Large intestine (tissue), 3 donors: ENCODE data around the gene FZR1. TPM values are rescaled to one million over a fixed set of nuclear protein-coding genes. Genes with fewer than 3 reads are reported as not detected.

Experiments
- DNase-seq, 2 donors: peaks; one replicate each; pipeline versions ENCODE4 v3.0.0 to v3.0.0-alpha.2; 2013
- H3K27ac ChIP-seq: one replicate; pipeline ENCODE4 v1.5.1; 2013; ENCODE audit warnings: low read length
- H3K27me3 ChIP-seq: 2 replicates; pipeline ENCODE4 v1.6.1; 2013; ENCODE audit warnings: low read length; ENCODE audit not compliant: control insufficient read depth, insufficient read depth
- H3K36me3 ChIP-seq: 2 replicates; pipeline ENCODE4 v1.6.1; 2013; ENCODE audit warnings: low read length; ENCODE audit not compliant: control insufficient read depth, insufficient read depth
- H3K4me1 ChIP-seq: one replicate; pipeline ENCODE4 v1.6.1; 2013; ENCODE audit warnings: low read length; ENCODE audit not compliant: control insufficient read depth, insufficient read depth
- H3K4me3 ChIP-seq: one replicate; pipeline ENCODE4 v1.5.1; 2013; ENCODE audit warnings: low read length
- H3K9me3 ChIP-seq: one replicate; pipeline ENCODE4 v1.6.1; 2013; ENCODE audit warnings: mild to moderate bottlenecking, low read depth, low read length, moderate library complexity; ENCODE audit not compliant: control insufficient read depth
- WGBS: methylation state at CpG from one replicate; pipeline ENCODE4 v1.1.5; 2013; ENCODE audit warnings: low lambda C conversion rate; ENCODE audit not compliant: insufficient coverage; 5-methylcytosine and 5-hydroxymethylcytosine counted together
- polyA plus RNA-seq: library from polyadenylated mRNA; unstranded; fragments of 120-200 nt; gene quantifications from one replicate; pipeline ENCODE4 v1.2.1, GENCODE V29; 2013

FZR1 gene
- polyA plus RNA-seq, 1 donor: 42.5 TPM

DNA sequence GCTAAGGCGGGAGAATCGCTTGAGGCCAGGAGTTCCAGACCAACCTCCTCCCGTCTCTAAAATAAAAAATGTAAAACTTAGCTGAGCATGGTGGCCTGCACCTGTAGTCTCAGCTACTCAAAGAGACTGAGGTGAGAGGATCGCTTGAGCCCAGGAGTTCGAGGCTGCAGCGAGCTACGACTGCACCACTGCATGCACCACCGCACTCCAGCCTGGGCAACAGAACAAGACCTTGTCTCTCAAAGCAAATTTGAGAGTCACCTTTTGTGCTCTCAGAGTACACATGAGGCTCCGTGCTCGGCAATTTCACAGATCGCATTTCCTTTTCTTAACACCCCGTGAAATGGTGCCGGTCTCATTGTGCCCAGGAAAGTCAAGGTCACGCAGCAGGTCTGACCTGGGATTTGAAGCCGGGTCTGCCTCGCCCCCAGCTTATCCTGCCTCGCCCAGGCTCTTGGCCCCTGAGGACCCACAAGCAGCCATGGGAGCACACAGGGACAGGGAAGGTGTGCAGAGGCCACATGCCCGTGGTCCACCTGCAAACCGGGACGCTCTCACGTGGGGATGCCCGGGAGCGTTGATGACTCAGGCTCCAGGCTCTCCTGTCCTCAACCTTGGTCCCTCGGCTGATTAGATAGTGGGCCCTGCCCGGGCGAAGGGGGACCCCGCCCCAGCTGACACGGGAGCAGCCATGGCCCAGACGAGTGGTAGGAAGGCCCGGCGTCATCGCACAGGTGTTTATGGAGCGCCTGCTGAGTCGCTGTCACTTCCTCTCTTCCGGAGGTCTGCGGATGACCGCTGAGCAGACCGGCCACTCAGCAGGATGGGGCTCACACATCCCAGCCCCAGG lies 24.6 kb upstream of the FZR1 start:
- peaks cover 7% of the 10 kb centered on the region for H3K36me3 ChIP-seq
- H3K4me3 ChIP-seq: no peak overlapping the region
- no CpG with 5 or more reads among the region's 38 CpGs for WGBS
- H3K4me1 ChIP-seq: peaks cover 30% of the 10 kb centered on the region
- H3K27ac ChIP-seq: peak overlapping the region; percentile 92
- peaks cover 5% of the 10 kb centered on the region for H3K27me3 ChIP-seq
- H3K9me3 ChIP-seq: peaks cover 10% of the 10 kb centered on the region
- peak; percentile 95 to 97 for DNase-seq

DNA sequence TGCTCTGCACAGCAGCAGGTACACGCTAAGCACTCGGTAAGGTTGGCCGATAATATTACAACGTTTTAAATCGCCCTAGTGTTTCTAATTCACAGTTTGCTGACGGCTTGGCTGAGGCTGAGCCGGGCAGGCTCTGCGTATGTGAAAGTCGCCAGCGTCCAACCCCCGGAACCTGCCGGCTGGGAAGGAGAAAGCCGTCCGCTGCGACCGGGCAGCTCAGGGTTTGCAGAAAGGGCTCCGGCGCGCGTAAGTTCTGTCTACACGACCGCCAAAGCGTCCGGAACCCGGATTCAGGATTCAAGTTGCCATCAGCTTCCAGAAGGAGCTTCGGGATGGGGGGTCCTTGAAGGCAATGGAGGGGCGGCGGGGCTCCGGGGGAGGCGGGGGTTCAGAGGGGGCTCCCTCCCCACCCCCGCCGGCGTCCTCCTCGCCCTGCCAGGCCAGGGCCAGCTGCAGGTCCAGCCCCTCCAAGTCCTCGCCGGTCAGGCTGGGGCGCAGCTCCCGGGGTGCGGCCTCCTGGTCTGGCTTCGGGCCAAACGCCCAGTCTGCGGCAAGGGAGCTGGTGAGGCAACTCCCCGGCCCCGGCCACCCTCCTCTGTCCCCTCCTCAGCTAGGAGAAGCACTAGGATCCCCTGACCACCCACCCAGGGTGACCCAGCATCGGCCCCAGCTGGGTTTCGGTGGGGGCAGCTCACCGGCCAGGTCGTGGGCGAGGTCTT lies 23.4 kb upstream of the FZR1 start:
- no peak for DNase-seq
- H3K27ac ChIP-seq: peak overlapping the region; percentile 92
- H3K9me3 ChIP-seq: peaks cover 8% of the 10 kb centered on the region
- no peak overlapping the region for H3K4me3 ChIP-seq
- WGBS: 96% methylated on average over 5 of the region's 49 CpGs
- H3K4me1 ChIP-seq: peaks cover 30% of the 10 kb centered on the region
- H3K36me3 ChIP-seq: peaks cover 2% of the 10 kb centered on the region
- peaks cover 5% of the 10 kb centered on the region for H3K27me3 ChIP-seq

DNA sequence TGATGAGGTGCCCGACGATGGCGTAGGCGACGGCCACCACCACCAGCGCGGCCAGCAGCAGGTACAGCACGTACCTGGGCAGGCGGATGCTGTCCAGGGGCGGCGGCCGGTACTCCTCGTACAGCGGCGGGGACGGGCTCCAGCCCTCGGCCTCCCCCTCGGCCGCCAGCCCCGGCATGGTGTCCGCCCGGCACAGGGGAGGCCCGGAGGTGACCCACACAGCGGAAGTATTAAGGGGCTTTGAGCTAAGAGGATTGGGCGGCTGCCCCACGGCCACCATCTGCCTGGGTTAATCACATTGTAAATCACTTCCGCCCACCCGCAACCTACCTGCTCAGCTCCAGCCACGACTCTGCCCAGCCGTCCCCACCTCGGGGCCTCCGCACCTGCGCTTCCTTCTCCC lies 22.9 kb upstream of the FZR1 start, which contains the start of gene SMIM44:
Gene SMIM44 (minus strand): TSS at position 216 of the 403 bp plus-strand sequence. CDS start 38 bp downstream, at position 178.
- Histone ChIP-seq H3K27ac (peak within 1 kb of the TSS; percentile 92), H3K4me1 (peaks cover 27% of the 10 kb centered on the region), H3K27me3 (peaks cover 5% of the 10 kb centered on the region), H3K4me3 (no peak within 1 kb of the TSS), H3K36me3 (no peaks in the 10 kb centered on the region), H3K9me3 (peaks cover 8% of the 10 kb centered on the region)
- WGBS: 79% methylated on average over 6 of the region's 33 CpGs
- no peak for DNase-seq

DNA sequence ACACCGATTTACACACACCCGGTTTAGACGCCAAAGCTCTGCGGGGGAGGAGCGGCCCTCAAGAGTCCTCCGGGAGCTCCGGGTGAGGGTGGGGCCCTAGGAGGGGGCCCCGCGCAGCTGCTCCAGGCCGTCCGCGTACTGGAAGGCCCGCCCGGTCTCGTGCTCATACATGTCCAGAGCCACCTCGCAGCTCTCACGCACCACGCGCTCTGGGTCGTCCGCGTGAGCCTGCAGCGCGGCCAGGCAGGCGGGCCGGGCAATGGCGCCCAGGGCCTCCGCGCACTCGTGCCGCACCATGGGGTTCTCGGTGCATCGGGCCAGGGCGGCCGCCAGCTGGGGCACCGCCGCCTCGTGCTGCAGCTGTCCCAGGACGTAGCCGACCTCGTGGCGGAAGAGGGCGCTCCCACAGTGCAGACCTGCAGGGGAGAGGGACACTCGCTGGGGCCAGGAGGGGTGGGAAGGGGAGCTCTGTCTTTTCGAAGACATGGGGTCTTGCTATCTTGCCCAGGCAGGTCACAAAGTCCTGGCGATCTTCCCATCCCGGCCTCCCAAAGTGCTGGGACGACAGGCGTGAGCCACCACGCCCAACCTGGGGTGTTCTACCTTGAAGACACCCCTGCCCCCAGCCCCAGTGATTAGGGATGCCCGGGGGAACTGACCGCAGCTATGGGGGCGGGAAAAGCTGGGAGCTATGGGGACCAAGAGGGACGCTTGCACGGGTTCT lies 14.6 kb upstream of the FZR1 start:
- WGBS: no CpG with 5 or more reads among the region's 55 CpGs
- H3K27me3 ChIP-seq: no peaks in the 10 kb centered on the region
- H3K4me1 ChIP-seq: no peaks in the 10 kb centered on the region
- H3K27ac ChIP-seq: no peak overlapping the region
- no peak overlapping the region for H3K4me3 ChIP-seq
- H3K9me3 ChIP-seq: no peaks in the 10 kb centered on the region
- no peak for DNase-seq
- peaks cover 33% of the 10 kb centered on the region for H3K36me3 ChIP-seq

DNA sequence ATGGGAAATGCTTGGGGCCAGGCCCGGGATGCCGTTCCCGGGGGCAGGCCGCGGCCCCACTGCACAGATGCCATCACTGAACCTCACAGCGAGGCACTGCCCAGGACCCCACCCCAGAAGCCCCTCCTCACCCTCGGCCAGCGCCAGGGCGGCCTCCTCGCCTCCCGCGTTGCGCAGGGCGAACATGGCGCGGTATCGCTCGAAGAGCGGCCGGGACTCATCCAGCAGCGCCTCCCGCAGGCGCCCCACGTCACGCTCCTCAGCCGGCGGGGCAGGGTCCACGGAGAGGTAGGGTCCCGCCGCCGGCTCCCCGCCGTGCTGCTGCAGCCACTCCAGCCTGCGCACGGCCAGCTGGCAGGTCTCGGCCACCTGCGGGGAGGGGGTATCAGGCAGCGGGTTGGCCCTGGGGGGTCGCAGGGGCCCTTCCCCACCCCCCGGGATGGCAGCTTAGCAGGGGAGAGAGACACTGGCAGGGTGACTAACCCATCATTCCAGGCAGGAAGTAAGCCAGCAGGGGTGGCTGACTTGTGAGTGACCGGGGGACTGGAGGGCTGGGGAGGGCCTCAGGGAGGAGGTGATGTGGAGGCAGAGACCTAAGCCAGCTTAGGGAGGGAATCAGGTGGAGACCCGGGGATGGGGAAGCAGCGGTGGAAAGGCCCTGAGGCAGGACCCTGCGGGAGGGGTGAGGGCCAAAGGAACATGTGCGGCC lies 13.8 kb upstream of the FZR1 start:
- WGBS: no CpG with 5 or more reads among the region's 45 CpGs
- Histone ChIP-seq H3K27me3 (no peaks in the 10 kb centered on the region), H3K9me3 (no peaks in the 10 kb centered on the region), H3K36me3 (peaks cover 38% of the 10 kb centered on the region), H3K4me3 (no peak overlapping the region), H3K4me1 (no peaks in the 10 kb centered on the region), H3K27ac (no peak overlapping the region)
- DNase-seq: no peak

DNA sequence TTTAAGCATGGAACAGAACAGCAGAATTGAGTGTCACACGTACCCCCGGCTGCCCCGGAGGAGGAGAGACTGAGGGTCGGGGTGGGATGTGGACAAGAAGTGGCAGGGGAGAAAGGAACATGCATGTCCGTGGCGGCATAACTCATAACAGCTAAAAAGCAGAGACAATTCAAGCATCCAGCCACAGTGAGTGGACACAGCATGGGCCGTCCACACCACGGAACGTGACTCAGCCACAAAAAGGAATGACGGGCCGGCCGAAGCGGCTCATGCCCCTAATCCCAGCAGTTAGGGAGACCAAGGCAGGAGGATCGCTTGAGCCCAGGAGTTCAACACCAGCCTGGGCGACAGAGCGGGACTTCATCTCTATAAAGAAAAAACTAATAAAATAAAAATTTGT lies 13.2 kb upstream of the FZR1 start:
- WGBS: no CpG with 5 or more reads among the region's 16 CpGs
- H3K9me3 ChIP-seq: no peaks in the 10 kb centered on the region
- H3K27ac ChIP-seq: no peak overlapping the region
- DNase-seq: no peak
- H3K36me3 ChIP-seq: peaks cover 41% of the 10 kb centered on the region
- no peaks in the 10 kb centered on the region for H3K4me1 ChIP-seq
- no peak overlapping the region for H3K4me3 ChIP-seq
- no peaks in the 10 kb centered on the region for H3K27me3 ChIP-seq

DNA sequence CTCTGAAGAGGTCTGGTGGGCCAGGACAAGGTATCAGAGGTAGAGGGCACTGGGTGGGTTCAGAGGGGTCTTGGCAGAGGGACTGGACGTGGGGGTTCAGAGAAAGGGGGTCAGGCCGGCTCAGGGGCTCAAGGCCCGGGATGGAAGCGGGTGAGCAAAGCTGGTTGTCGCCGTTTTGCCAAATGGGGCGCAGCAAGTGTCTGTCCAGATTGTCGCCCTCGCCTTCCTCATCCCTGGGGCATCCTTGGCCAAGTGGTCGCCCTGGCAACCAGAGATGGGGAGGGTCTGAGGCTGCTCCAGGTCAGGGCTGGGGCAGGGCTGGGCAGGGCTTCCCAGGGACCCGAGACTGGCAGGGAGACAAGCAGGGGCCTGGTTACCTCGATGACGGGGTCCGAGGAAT lies 12.5 kb upstream of the FZR1 start:
- H3K9me3 ChIP-seq: no peaks in the 10 kb centered on the region
- no peak for DNase-seq
- WGBS: no CpG with 5 or more reads among the region's 14 CpGs
- no peak overlapping the region for H3K4me3 ChIP-seq
- H3K27me3 ChIP-seq: no peaks in the 10 kb centered on the region
- H3K27ac ChIP-seq: no peak overlapping the region
- H3K36me3 ChIP-seq: peaks cover 43% of the 10 kb centered on the region
- H3K4me1 ChIP-seq: no peaks in the 10 kb centered on the region

DNA sequence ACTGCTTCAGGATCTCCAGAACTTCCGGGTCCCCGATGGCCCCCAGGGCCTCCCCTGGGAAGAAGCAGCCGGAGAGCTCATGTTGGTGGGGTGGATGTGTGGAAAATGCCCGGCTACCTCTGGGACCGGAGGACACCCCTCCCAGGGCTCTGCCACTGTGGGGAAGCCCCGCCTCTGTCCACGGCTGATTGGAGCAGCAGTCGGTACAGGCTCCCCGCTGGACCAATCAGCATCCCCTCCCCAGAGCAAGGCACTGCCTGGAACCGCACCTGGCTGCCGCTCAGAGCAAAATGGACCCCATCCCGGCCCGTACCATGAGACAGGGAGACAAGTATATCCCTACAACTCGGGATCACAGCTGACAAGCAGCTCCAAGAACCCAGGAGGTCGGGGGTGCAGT lies 12.1 kb upstream of the FZR1 start:
- Histone ChIP-seq H3K4me3 (no peak overlapping the region), H3K4me1 (no peaks in the 10 kb centered on the region), H3K9me3 (no peaks in the 10 kb centered on the region), H3K27me3 (no peaks in the 10 kb centered on the region), H3K36me3 (peaks cover 43% of the 10 kb centered on the region), H3K27ac (no peak overlapping the region)
- no peak for DNase-seq
- no CpG with 5 or more reads among the region's 15 CpGs for WGBS

DNA sequence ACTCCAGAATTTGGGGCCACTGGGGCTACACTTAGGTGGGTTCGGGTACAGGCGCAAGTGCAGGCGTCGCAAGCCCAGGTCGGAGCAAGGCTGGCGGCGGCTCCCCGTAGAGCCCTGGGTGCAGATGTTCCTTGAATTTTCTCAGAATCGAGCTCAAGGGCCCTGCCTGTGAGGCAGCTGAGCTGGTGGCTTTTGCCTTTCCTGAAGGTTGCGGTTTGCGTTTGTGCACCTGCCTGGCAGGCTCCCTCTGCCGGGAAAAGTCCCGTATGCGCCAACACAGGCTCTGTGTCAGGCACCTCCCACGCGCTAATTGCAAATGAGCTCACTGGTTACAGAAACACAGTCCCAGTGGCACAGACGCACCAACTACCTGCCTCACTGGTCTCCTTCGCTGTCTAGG lies 11.6 kb upstream of the FZR1 start:
- Histone ChIP-seq H3K36me3 (peaks cover 43% of the 10 kb centered on the region), H3K4me3 (no peak overlapping the region), H3K4me1 (no peaks in the 10 kb centered on the region), H3K27ac (no peak overlapping the region), H3K27me3 (no peaks in the 10 kb centered on the region), H3K9me3 (no peaks in the 10 kb centered on the region)
- WGBS: 100% methylated on average over 1 of the region's 18 CpGs
- no peak for DNase-seq
